GM12874 (cell line): ENCODE results near the gene POLE.

Source experiments
- TF ChIP-seq, protein P1 (sequence below): IDR thresholded peaks from 2 replicates; pipeline ENCODE4 v1.5.1; 2011; ENCODE audit warnings: low read depth, mild to moderate bottlenecking, control low read depth, low read length, moderate library complexity; ENCODE audit not compliant: insufficient read depth

POLE gene

DNA sequence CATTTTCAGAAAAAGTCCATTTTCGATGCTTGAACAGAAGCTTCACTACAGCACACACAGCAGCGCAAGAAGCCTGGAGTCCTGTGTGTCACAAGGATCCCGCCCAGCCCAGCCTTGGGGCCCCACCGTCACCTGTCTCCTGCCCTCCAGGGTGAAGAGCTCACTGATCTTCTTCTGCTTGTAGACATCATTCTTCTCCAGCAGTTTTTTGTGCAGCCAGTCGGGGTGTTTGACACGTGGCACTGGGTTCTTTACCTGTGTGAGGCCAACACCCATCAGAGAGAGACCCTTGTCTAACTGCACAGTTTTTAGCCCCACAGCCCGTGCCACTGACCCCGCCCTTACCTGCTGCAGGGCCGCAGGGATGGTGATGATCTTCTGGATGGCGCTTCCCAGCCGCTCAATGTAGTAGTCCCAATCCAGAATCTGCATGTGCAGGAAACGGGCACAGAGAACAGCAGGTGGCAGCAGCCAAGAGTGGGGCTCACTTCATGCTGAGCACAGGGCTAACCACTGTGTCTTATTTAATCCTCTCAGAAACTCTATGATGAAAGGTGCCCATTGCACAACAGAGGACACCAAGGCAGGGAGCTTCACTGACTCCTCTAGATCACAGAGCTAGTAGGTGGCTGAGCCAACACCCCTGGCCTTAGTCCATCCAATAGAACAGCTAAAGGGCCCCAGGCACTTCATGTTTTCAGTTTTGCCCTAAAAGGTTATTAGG is 30.0 kb downstream of the POLE start:
- TF ChIP-seq, protein P1, sequence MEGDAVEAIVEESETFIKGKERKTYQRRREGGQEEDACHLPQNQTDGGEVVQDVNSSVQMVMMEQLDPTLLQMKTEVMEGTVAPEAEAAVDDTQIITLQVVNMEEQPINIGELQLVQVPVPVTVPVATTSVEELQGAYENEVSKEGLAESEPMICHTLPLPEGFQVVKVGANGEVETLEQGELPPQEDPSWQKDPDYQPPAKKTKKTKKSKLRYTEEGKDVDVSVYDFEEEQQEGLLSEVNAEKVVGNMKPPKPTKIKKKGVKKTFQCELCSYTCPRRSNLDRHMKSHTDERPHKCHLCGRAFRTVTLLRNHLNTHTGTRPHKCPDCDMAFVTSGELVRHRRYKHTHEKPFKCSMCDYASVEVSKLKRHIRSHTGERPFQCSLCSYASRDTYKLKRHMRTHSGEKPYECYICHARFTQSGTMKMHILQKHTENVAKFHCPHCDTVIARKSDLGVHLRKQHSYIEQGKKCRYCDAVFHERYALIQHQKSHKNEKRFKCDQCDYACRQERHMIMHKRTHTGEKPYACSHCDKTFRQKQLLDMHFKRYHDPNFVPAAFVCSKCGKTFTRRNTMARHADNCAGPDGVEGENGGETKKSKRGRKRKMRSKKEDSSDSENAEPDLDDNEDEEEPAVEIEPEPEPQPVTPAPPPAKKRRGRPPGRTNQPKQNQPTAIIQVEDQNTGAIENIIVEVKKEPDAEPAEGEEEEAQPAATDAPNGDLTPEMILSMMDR = no peak

GRCh38 chr12:132653567-132654290 is 33.4 kb downstream of the POLE start:
- TF ChIP-seq, protein P1 = no peak

DNA sequence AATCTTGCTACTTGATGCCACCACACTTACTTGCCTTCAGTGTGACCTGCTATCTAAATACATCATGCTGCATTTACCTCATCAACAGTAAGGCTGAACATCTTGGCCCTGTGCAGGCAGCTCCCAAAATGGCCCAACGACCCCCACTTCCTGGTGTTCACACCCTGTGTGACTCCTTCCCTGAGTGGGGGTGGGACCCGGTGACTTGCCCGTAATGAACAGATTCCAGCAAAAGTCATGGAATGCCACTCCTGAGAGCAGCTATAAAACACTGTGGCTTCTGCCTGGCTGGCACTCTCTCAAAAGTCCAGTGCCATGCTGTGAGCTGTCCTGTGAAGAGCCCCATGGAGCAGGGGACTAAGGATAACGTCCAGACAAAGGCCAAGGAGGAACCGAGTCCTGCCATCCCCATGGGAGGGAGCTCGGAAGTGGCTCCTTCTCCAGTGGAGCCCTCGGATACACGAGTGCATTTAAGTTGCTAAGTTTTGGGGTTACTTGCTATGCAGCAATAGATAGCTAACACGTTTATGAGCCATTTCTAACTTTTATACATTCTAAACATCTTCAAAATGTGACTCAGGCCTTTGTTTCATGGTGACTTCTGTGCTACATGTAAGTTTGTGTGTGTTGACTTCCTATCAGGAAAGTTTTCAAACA is 35.6 kb downstream of the POLE start:
- TF ChIP-seq, protein P1 = no peak

- TF ChIP-seq, protein P1 = no peak
Observed at GRCh38 chr12:132649226-132649945, 37.8 kb downstream of the POLE start.

GRCh38 chr12:132648616-132649225 is 38.4 kb downstream of the POLE start:
- TF ChIP-seq, protein P1 = no peak

DNA sequence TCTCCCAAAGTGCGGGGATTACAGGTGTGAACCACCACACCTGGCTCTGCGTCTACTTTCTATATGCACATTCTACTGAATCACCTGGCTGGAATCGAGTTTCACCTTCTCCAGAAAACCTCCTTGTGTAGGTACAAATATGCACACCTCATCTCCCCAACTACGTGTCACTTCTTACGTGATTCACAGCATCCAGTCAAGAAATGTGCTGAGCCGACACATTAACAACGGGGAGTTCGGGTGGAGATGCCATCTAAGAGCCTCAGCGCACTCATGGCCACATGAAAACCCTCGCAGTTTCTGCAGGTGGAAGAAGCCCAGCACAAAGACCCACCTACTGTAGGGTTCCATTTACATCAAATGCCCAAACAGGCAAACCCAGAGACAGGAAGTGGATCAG is 39.3 kb downstream of the POLE start:
- TF ChIP-seq, protein P1 = no peak
